Fibroblast of lung (primary cell): Measurements from ENCODE around the gene PRRG2. TPM values are rescaled to one million over a fixed set of nuclear protein-coding genes. Genes with fewer than 3 reads are reported as not detected.
A peak's percentile ranks its signal among the peaks of the same experiment; 100 is the strongest.

Experiments
- DNase-seq, 2 donors: peaks; one replicate each; pipeline versions ENCODE4 v3.0.0 to v3.0.0-alpha.2; 2010; ENCODE audit warnings: low read depth in 2 of 2
- H2AFZ ChIP-seq: 2 replicates; pipeline ENCODE4 v1.5.1; 2012; ENCODE audit warnings: low read length, control low read depth, inconsistent platforms
- H3K27ac ChIP-seq: 2 replicates; pipeline ENCODE4 v1.5.1; 2011; ENCODE audit warnings: low read length, control low read depth; ENCODE audit not compliant: insufficient read depth
- H3K27me3 ChIP-seq: 2 replicates; pipeline ENCODE4 v1.5.1; 2011; ENCODE audit warnings: mild to moderate bottlenecking, low read length; ENCODE audit not compliant: control insufficient read depth, insufficient read depth
- H3K36me3 ChIP-seq: 2 replicates; pipeline ENCODE4 v1.5.1; 2011; ENCODE audit warnings: low read length; ENCODE audit not compliant: control insufficient read depth, insufficient read depth
- H3K4me1 ChIP-seq: 2 replicates; pipeline ENCODE4 v1.5.1; 2011; ENCODE audit warnings: low read length; ENCODE audit not compliant: control insufficient read depth, insufficient read depth; ENCODE audit errors: extremely low read depth
- H3K4me2 ChIP-seq: 2 replicates; pipeline ENCODE4 v1.5.1; 2011; ENCODE audit warnings: low read length, control low read depth; ENCODE audit not compliant: insufficient read depth; ENCODE audit errors: extremely low read depth
- H3K4me3 ChIP-seq, 4 experiments: fragments of 200-600 bp in 1 of 4; sonication (generic) in 1 of 4; replicated peaks in 1 of 4; 2 replicates each; pipeline ENCODE4 v1.5.1; 2011 to 2016; ENCODE audit warnings: low read length in 4 of 4, low read depth in 3 of 4, mild to moderate bottlenecking in 3 of 4, control low read depth in 2 of 4, inconsistent platforms in 1 of 4, mixed read lengths in 1 of 4; ENCODE audit not compliant: insufficient read depth in 1 of 4; ENCODE audit errors: control extremely low read depth in 1 of 4
- H3K79me2 ChIP-seq: 2 replicates; pipeline ENCODE4 v1.5.1; 2012; ENCODE audit warnings: mild to moderate bottlenecking, low read length, inconsistent platforms; ENCODE audit not compliant: control insufficient read depth, insufficient read depth
- H3K9ac ChIP-seq: 2 replicates; pipeline ENCODE4 v1.5.1; 2011; ENCODE audit warnings: mild to moderate bottlenecking, low read length, control low read depth; ENCODE audit not compliant: insufficient read depth
- H3K9me3 ChIP-seq: 2 replicates; pipeline ENCODE4 v1.5.1; 2012; ENCODE audit warnings: low read depth, low read length; ENCODE audit not compliant: control insufficient read depth, insufficient read depth
- H4K20me1 ChIP-seq: 2 replicates; pipeline ENCODE4 v1.5.1; 2011; ENCODE audit warnings: low read length; ENCODE audit not compliant: control insufficient read depth, insufficient read depth; ENCODE audit errors: extremely low read depth
- EZH2 ChIP-seq: IDR thresholded peaks from 2 replicates; pipeline ENCODE4 v1.5.1; 2012; ENCODE audit warnings: low read length, control low read depth, mild to moderate bottlenecking; ENCODE audit errors: missing control alignments
- polyA plus RNA-seq, 2 donors: library from polyadenylated mRNA; depleted of rRNA in 1 of 2; stranded (reverse) in 1 of 2; unstranded in 1 of 2; fragments of >200 nt; gene quantifications; 2 replicates each; pipeline ENCODE4 v1.2.1, GENCODE V29; 2011 to 2012; ENCODE audit warnings: missing spikeins in 1 of 2
- total RNA-seq: library from RNA; depleted of rRNA; stranded (reverse); fragments of >200 nt; gene quantifications from 2 replicates; pipeline ENCODE4 v1.2.1, GENCODE V29; 2014
- TF ChIP-seq, protein P1 (sequence below), 2 donors: IDR thresholded peaks in 1 of 2; conservative IDR thresholded peaks in 1 of 2; 1 replicate in 1 of 2; 2 replicates in 1 of 2; pipeline ENCODE4 v1.5.1; 2011 to 2012; ENCODE audit warnings: low read length in 2 of 2, control low read depth in 1 of 2, inconsistent platforms in 1 of 2, low read depth in 1 of 2, mild to moderate bottlenecking in 1 of 2

Gene PRRG2
- total and polyA plus RNA-seq, 2 donors (not counting 1 experiment from before 2014, with no cell fraction given) = 0.17 TPM; not detected in 1

DNA sequence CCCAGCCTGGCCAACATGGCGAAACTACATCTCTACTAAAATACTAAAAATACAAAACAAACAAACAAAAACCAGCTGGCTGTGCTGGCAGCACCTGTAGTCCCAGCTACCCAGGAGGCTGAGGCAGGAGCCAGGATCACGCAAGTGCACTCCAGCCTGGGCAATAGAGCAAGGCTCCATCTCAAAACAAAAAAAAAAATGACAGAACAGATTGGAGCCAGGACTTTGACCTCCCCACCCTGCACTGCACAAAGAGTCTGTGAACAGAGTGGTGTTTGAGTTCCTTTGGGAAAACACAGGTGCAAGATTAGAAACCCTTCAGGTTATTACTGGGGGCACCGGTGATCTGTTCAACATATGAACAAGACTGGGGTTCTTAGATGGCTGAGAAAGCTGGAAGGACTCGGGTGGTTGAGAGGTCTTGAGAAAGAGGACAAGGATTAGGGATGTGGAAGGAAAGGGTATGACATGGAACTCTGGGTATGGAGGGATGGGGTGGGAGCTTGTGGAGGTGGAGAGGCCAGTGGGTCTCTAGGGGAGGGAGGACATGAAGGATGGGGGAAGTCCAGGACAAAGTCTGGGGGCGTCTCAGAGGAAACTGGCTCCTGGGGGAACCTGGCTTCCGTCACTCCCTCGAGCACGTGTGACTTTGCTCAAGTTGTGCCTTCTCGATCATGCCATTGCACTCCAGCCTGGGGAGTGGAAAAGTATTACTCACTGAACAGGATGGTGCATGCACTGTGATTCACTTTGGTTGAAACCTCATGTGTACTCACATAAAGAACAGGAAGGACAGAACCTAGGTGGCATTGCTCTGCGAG lies 27.5 kb upstream of the PRRG2 start:
- peak in 1 of 2 donors; percentile 82 for DNase-seq
- H3K27ac ChIP-seq = no peak overlapping the region

DNA sequence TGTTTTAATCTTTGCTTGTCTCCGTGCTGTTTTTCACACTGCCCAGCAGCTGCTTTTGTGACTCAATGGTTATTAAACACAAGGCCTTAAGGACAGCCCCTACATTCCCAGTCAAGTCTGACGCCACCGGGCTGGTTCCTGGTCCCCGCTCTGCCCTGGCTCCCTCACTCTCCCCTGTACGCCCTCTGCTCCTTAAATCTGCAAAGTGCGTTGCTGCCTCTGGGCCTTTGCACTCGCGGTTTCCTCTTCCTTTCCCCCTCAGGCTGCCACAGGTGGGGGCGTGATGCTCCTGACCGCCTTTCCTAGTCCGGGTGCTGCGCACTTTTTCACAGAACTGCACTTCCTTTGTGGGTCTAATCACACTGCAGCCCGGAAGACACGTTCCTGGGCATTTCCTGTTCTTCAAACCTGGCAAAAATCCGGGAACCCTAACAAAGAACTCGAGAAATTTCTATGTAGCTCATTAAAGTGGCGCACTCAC lies 26.4 kb upstream of the PRRG2 start:
- Histone ChIP-seq H4K20me1 (no peaks in the 10 kb centered on the region), H3K4me3 (no peak overlapping the region), H2AFZ (no peak overlapping the region), H3K79me2 (no peaks in the 10 kb centered on the region), H3K4me1 (no peaks in the 10 kb centered on the region), H3K9ac (no peak overlapping the region), H3K4me2 (no peak overlapping the region), H3K27ac (no peak overlapping the region), H3K27me3 (no peaks in the 10 kb centered on the region), H3K36me3 (peaks cover 29% of the 10 kb centered on the region), H3K9me3 (no peaks in the 10 kb centered on the region)
- TF ChIP-seq, protein P1, sequence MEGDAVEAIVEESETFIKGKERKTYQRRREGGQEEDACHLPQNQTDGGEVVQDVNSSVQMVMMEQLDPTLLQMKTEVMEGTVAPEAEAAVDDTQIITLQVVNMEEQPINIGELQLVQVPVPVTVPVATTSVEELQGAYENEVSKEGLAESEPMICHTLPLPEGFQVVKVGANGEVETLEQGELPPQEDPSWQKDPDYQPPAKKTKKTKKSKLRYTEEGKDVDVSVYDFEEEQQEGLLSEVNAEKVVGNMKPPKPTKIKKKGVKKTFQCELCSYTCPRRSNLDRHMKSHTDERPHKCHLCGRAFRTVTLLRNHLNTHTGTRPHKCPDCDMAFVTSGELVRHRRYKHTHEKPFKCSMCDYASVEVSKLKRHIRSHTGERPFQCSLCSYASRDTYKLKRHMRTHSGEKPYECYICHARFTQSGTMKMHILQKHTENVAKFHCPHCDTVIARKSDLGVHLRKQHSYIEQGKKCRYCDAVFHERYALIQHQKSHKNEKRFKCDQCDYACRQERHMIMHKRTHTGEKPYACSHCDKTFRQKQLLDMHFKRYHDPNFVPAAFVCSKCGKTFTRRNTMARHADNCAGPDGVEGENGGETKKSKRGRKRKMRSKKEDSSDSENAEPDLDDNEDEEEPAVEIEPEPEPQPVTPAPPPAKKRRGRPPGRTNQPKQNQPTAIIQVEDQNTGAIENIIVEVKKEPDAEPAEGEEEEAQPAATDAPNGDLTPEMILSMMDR (conservative IDR thresholded peaks at IDR 0.05 in 1 of 2, IDR thresholded peaks at IDR 0.05 in 1 of 2; ENCODE audit: low read depth in 1 of 2, low read length in 2 of 2) = no peak
- no peak for TF ChIP-seq EZH2
- DNase-seq = no peak

More for the DNA sequence above, 27.5 kb upstream of the PRRG2 start:
- no peaks in the 10 kb centered on the region for H3K79me2 ChIP-seq
- H4K20me1 ChIP-seq = no peaks in the 10 kb centered on the region
- H3K4me3 ChIP-seq = no peak overlapping the region
- TF ChIP-seq, protein P1 (conservative IDR thresholded peaks at IDR 0.05 in 1 of 2, IDR thresholded peaks at IDR 0.05 in 1 of 2; ENCODE audit: low read depth in 1 of 2, low read length in 2 of 2) = no peak
- TF ChIP-seq EZH2 = no peak
- H3K9ac ChIP-seq = no peak overlapping the region
- no peaks in the 10 kb centered on the region for H3K4me1 ChIP-seq
- no peak overlapping the region for H2AFZ ChIP-seq
- no peaks in the 10 kb centered on the region for H3K9me3 ChIP-seq
- no peak overlapping the region for H3K4me2 ChIP-seq
- peaks cover 25% of the 10 kb centered on the region for H3K36me3 ChIP-seq
- no peaks in the 10 kb centered on the region for H3K27me3 ChIP-seq

DNA sequence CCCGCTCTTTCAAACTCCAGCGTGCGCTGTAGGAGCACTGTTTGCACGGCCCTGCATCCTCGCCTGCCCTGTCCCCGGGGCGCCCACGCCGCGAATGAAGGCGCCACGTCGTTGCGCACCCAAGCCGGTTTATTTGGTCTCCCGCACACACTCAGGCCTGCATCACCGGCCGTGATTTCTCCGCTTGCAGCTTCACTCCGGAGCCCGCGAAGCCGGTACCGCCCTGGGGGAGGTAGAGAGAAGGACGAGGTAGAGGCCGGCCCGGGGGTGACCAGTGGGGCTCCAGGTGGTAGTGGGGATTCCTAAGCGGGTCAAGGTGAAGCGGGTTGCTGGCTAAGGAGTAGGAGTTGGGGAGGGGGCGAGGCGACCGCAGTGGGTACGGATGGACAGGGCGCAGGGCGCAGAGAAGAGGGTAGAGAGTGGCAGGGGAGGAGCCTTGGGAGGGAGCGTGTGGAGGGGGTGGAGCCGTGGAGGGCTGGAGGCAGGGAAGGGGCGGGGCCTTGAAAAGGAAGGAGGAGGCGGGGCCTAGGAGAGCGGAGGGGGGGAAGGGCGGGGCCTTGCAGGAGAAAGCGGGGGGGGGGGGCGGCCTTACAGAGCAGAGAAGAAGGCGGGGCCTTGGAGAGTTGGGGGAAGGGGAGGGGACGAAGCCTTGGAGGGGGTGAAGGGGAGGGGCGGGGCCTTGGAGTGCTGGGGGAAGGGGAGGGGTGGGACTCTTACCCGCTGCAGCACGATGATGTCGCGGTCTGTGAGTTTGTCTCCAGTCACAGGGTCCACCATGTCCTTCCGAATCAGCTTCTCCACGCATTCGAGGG lies 25.3 kb upstream of the PRRG2 start:
- Histone ChIP-seq H3K27me3 (no peaks in the 10 kb centered on the region), H3K27ac (no peak overlapping the region), H3K9me3 (no peaks in the 10 kb centered on the region), H3K4me1 (peaks cover 4% of the 10 kb centered on the region), H3K9ac (no peak overlapping the region), H4K20me1 (no peaks in the 10 kb centered on the region), H3K36me3 (peaks cover 33% of the 10 kb centered on the region), H3K79me2 (no peaks in the 10 kb centered on the region), H2AFZ (no peak overlapping the region), H3K4me3 (no peak overlapping the region), H3K4me2 (no peak overlapping the region)
- DNase-seq = peak; percentile 56
- TF ChIP-seq, protein P1 (conservative IDR thresholded peaks at IDR 0.05 in 1 of 2, IDR thresholded peaks at IDR 0.05 in 1 of 2; ENCODE audit: low read depth in 1 of 2, low read length in 2 of 2) = no peak
- TF ChIP-seq EZH2 = no peak
